Measurements from ENCODE around the gene C1orf159. TPM values are rescaled to one million over a fixed set of nuclear protein-coding genes. Genes with fewer than 3 reads are reported as not detected.
A peak's percentile ranks its signal among the peaks of the same experiment; 100 is the strongest.

The C1orf159 gene
- total and polyA plus RNA-seq, 2 of the 8 experiments (the other 6 are each of a cell fraction or from before 2014, with no cell fraction given) = 10.0 to 10.9 TPM

- TF ChIP-seq KDM4A (IDR thresholded peaks at IDR 0.05; ENCODE audit: low read depth, low read length, severe bottlenecking) (peak; percentile 77), EGR1 (IDR thresholded peaks at IDR 0.05; ENCODE audit: borderline replicate concordance, low read depth, low read length) (0 out of 2 replicates have a peak, but pooled peaks have one; percentile 38), TAF1 (IDR thresholded peaks at IDR 0.05; ENCODE audit: low read depth, low read length) (0 out of 2 replicates have a peak, but pooled peaks have one; percentile 48), SIN3A (conservative IDR thresholded peaks at IDR 0.05 in 1 of 2, IDR thresholded peaks at IDR 0.05 in 1 of 2; ENCODE audit: low read depth in 1 of 2, low read length in 2 of 2) (no peak), RBBP5 (IDR thresholded peaks at IDR 0.05; ENCODE audit: borderline replicate concordance, low read depth, low read length) (0 out of 2 replicates have a peak, but pooled peaks have one; percentile 18), CHD7 (IDR thresholded peaks at IDR 0.05; ENCODE audit: insufficient replicate concordance, low read length) (no peak), USF2 (IDR thresholded peaks at IDR 0.05; ENCODE audit: low read length) (no peak), CREB1 (IDR thresholded peaks at IDR 0.05) (no peak), SUZ12 (IDR thresholded peaks at IDR 0.05; ENCODE audit: low read length) (no peak)
Measured at GRCh38 chr1:1069056-1069710, 46.7 kb downstream of the C1orf159 start (continued).

Data from H1 (cell line).